ENCODE data around the gene HJURP. TPM values are rescaled to one million over a fixed set of nuclear protein-coding genes. Genes with fewer than 3 reads are reported as not detected.
A peak's percentile ranks its signal among the peaks of the same experiment; 100 is the strongest.

The HJURP gene
- total RNA-seq, 1 donor from 2014 or later: 8.2 TPM

DNA sequence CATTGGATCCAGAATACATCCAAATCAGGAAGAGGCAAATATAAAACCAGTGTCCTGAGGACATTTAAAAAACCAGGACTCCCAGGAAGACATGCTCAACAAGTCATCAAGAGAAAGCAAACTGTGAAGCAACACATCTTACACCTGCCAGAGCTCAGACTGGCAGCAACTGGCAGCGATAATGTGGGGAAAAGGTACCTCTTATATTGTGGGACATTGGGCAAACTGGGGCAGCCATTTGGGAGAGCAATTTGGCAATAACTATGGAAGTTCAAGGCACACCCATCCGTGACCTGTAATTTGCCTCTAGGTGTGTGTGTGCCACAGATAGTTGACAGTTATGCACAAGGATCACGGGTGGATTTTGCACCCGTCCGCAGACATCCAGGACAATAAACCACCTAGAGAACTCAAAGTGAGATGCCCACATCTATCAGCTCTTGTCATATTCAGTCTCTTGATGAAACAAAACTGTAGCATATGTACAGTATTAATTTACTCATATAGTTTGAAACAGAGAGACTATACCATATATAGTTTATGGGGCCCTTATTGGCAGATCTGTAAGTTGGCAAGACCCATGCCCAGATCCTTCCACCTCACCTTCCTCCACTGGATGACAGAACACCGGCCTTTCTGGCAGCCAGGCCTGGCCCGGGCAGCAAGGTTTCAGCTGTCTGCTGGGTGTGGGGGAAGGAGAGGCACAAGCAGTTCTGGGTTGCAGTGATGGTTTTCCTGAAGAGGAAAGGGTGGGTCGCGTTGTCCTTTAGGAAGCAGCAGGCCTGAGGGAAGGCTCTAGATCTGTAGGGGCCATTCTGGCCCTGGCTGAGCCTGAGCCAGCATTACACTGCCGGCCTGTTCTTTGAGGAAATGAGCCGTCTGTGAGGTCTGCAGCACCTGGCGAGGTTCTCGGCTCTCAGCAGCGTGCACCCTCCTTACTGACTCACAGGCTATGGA is 18.8 kb downstream of the HJURP start:
- DNase-seq (ENCODE audit: low spot score): peak; percentile 42
- TF ChIP-seq, protein P1, sequence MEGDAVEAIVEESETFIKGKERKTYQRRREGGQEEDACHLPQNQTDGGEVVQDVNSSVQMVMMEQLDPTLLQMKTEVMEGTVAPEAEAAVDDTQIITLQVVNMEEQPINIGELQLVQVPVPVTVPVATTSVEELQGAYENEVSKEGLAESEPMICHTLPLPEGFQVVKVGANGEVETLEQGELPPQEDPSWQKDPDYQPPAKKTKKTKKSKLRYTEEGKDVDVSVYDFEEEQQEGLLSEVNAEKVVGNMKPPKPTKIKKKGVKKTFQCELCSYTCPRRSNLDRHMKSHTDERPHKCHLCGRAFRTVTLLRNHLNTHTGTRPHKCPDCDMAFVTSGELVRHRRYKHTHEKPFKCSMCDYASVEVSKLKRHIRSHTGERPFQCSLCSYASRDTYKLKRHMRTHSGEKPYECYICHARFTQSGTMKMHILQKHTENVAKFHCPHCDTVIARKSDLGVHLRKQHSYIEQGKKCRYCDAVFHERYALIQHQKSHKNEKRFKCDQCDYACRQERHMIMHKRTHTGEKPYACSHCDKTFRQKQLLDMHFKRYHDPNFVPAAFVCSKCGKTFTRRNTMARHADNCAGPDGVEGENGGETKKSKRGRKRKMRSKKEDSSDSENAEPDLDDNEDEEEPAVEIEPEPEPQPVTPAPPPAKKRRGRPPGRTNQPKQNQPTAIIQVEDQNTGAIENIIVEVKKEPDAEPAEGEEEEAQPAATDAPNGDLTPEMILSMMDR (IDR thresholded peaks at IDR 0.05): no peak
- Mint-ChIP-seq H3K9me3 (ENCODE audit: low read depth) (no peaks in the 10 kb centered on the region), H3K36me3 (ENCODE audit: low read depth) (peaks cover 6% of the 10 kb centered on the region), H3K4me3 (ENCODE audit: unreplicated experiment) (no peak overlapping the region), H3K27ac (ENCODE audit: unreplicated experiment) (no peak overlapping the region), H3K27me3 (ENCODE audit: low read depth) (no peaks in the 10 kb centered on the region), H3K4me1 (ENCODE audit: low read depth) (peaks cover 14% of the 10 kb centered on the region)

DNA sequence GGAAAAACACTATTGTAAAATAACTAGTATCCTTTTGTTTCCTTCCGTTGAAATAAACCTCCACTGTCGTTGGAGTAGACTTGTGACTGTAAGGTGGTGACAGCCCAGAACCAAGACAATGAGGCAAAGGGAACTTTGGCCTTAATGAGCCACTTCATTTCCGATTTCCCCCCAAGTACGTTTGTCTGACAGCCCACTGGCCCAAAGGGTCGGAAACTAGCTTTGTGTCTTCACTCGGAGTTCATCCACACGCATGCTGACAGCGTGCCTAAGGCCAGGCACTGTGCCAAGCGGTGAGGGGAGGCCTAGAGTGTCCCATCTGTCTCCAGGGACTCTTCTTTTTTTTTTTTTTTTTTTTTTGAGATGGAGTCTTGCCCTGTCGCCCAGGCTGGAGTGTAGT is 21.0 kb downstream of the HJURP start:
- Mint-ChIP-seq H3K27ac (ENCODE audit: unreplicated experiment) (no peak overlapping the region), H3K9me3 (ENCODE audit: low read depth) (no peaks in the 10 kb centered on the region), H3K4me3 (ENCODE audit: unreplicated experiment) (no peak overlapping the region), H3K4me1 (ENCODE audit: low read depth) (peaks cover 11% of the 10 kb centered on the region), H3K27me3 (ENCODE audit: low read depth) (no peaks in the 10 kb centered on the region), H3K36me3 (ENCODE audit: low read depth) (peaks cover 1% of the 10 kb centered on the region)
- peak; percentile 38 for DNase-seq (ENCODE audit: low spot score)
- TF ChIP-seq, protein P1 (IDR thresholded peaks at IDR 0.05): no peak

DNA sequence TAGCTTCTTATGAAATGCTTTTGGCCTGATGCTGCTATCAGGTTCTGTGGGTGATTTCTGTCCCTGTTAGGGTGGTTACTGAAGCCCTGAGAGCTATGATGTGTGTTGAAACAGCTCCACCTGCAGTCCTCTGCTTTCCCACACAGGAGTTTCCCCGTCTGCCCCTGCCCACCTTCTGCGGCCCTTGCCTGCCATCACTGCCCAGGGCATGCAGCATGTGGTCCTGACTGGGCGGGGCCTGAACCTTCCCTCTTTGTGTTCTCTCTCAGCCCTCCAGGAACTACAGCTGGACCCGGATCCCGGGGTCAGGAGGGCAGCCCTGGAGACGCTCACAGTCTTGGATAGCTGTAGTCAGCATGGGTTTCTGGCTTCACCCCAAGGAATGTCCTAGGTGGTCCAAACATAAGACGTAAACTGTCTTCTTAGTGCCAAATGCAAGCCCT is 21.4 kb downstream of the HJURP start:
- TF ChIP-seq, protein P1 (IDR thresholded peaks at IDR 0.05): peak; percentile 79
- peak; percentile 64 for DNase-seq (ENCODE audit: low spot score)
- Mint-ChIP-seq H3K9me3 (ENCODE audit: low read depth) (no peaks in the 10 kb centered on the region), H3K27ac (ENCODE audit: unreplicated experiment) (no peak overlapping the region), H3K4me3 (ENCODE audit: unreplicated experiment) (no peak overlapping the region), H3K36me3 (ENCODE audit: low read depth) (peaks cover 1% of the 10 kb centered on the region), H3K27me3 (ENCODE audit: low read depth) (no peaks in the 10 kb centered on the region), H3K4me1 (ENCODE audit: low read depth) (peaks cover 11% of the 10 kb centered on the region)

DNA sequence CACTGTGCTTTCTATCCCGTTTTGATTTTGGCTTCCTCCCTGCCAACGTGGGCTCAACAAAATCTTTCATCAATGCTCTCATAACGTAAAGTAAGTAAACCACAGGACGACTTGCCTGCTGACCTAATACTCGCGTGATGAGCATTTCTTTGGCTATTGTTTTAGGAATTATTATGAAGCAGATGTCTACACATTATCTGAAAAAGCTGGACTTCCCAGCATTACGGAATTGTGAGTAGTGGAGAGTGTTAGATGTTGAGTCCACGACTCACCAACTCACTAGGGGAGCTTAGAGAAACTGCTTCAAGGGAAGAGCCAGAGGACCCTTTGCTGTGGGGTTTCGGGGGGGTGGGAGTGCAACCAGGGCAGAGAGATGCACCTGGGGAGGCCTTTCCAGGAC is 21.9 kb downstream of the HJURP start:
- Mint-ChIP-seq H3K4me3 (ENCODE audit: unreplicated experiment) (no peak overlapping the region), H3K27ac (ENCODE audit: unreplicated experiment) (no peak overlapping the region), H3K27me3 (ENCODE audit: low read depth) (no peaks in the 10 kb centered on the region), H3K4me1 (ENCODE audit: low read depth) (peaks cover 11% of the 10 kb centered on the region), H3K36me3 (ENCODE audit: low read depth) (peaks cover 1% of the 10 kb centered on the region), H3K9me3 (ENCODE audit: low read depth) (no peaks in the 10 kb centered on the region)
- TF ChIP-seq, protein P1 (IDR thresholded peaks at IDR 0.05): no peak
- no peak for DNase-seq (ENCODE audit: low spot score)

DNA sequence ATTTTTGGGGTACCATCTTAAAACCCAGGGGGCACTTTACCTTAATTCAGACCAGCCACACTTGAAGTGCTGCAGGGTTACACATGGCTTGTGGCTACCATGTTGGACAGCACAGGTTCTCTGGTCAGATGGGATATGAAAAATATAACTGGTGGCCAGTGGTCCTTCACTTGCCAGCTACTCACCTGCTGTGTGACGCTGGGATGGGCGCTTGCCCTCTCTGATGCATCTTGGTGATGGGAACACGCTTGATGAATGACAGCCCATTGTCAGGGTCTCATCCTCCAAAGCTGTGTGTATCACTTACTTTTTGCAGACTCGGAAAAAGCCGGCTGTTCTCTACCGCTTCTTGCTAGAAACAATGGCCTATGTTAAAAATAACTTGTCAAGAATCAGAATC is 22.5 kb downstream of the HJURP start:
- TF ChIP-seq, protein P1 (IDR thresholded peaks at IDR 0.05): no peak
- no peaks in the 10 kb centered on the region for H3K27me3 Mint-ChIP-seq (ENCODE audit: low read depth)
- H3K27ac Mint-ChIP-seq (ENCODE audit: unreplicated experiment): no peak overlapping the region
- H3K4me3 Mint-ChIP-seq (ENCODE audit: unreplicated experiment): no peak overlapping the region
- H3K9me3 Mint-ChIP-seq (ENCODE audit: low read depth): no peaks in the 10 kb centered on the region
- DNase-seq (ENCODE audit: low spot score): peak; percentile 51
- H3K36me3 Mint-ChIP-seq (ENCODE audit: low read depth): peaks cover 1% of the 10 kb centered on the region
- peaks cover 11% of the 10 kb centered on the region for H3K4me1 Mint-ChIP-seq (ENCODE audit: low read depth)
